NCI-H460 (cell line): ENCODE results near the gene MACROH2A1. TPM values are rescaled to one million over a fixed set of nuclear protein-coding genes. Genes with fewer than 3 reads are reported as not detected.

Source experiments
- DNase-seq: peaks from one replicate; pipeline ENCODE4 v3.0.0-alpha.2; 2016; ENCODE audit warnings: low read depth; ENCODE audit errors: extremely low read depth
- total RNA-seq: library from RNA; depleted of rRNA; stranded (reverse); fragments of >200 nt; shearing (Covaris generic); gene quantifications from 2 replicates; pipeline ENCODE4 v1.2.3, GENCODE V29; 2014

The MACROH2A1 gene
- total RNA-seq, 1 experiment from 2014 or later = 170 TPM

DNA sequence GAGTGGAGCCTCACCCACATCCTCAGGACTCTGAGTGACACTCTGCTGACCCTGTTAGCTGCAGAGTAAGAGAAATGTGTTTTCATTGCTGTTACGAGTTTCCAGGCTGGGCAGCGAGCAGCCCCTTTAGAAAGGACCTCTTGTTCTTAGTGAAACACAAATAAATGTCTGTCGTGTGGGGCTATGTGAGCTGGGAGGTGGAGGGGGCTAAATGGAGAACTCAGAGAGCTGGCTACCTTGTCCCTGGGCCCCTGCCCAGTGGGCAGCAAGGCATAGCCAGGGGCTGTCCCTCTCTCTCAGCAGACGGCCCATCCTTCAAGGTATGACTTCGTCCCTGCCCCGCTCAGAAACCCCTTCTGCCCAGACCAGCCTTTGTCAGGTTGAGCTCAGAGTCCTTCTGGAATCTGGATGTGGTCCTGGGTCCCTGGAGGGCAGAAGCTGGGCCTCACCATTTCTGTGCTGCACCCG, 38.0 kb upstream of the MACROH2A1 start:
- no peak for DNase-seq

DNA sequence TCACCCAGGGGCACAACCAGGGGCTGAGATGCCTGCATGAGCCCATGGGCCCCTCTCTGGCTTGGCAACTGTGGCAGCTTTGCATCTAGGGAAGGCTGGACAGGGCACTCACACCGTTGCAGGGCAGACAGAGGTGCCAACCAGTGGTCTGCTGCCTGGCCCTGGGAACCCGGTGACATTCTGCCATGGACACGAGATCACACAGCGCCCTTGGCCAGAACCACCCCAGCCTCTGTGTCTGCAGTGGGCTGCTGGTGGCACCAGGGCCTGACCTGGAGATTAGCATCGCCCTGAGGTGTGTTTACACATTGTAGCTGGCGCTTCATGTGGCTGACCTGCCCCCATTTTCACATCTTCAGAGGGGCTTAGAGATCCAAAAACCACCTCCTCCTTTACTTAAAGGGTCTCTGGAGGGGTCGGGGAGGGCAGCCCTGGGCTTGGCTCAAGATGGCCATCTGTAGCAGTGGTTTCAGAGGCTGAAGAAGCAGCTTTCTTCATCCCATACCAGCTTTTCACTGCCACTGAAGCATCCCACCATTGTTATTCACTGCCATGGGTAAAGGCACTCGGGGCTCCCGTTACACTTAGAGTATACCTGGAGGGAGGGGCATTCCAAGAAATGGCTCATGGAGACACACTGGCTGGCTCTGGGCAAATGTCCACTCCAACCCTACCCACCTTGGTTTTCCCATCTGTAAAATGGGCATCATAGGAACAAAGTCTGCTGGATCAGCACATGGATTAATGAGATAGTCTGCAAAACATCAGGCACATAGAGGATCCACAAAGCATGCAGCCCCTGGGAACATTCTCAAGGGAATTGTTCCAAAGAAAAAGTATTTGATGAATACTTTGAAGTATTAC, 36.7 kb upstream of the MACROH2A1 start:
- no peak for DNase-seq

DNA sequence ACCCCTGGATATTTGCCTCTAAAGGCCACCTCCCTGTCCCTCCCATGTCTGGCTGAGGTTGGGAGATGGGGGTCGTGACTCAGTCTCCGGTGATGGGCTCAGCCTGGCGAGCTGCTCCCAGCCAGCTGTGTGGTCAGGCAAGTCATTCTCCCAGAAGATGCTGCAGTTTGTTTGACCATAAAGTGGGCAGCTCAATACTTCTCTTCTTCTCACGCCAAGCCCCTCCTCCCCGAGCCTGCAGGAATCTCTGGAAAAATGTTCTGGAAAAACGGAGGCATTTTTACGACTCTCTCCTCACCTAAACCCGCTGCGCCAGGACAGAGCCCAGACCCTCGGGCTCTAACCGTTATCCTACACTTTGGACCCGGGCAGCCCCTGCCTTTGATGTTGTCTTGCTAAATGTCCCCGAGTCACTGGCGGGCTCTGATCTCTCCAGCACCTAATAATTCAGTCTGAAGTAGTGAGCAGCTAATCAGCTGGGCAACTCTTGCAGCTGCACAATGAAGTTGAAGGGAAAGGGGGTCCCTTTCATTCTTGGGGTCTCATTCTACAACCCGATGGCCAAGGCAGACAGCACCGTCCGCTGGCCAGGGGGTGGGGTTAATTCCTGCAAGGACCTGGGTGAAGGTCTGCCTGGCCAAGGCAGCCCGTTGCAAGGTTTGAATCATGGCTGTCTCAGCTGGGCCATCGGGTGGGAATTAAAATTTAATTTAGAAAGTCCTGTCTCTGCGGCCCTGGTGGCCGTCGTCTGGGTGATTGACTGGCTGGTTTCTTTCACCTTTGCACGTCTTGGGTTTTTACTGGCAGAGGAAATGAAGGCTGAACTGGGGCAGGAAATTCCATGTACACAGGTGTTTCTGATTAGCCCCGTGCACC, 35.8 kb upstream of the MACROH2A1 start:
- no peak for DNase-seq

DNA sequence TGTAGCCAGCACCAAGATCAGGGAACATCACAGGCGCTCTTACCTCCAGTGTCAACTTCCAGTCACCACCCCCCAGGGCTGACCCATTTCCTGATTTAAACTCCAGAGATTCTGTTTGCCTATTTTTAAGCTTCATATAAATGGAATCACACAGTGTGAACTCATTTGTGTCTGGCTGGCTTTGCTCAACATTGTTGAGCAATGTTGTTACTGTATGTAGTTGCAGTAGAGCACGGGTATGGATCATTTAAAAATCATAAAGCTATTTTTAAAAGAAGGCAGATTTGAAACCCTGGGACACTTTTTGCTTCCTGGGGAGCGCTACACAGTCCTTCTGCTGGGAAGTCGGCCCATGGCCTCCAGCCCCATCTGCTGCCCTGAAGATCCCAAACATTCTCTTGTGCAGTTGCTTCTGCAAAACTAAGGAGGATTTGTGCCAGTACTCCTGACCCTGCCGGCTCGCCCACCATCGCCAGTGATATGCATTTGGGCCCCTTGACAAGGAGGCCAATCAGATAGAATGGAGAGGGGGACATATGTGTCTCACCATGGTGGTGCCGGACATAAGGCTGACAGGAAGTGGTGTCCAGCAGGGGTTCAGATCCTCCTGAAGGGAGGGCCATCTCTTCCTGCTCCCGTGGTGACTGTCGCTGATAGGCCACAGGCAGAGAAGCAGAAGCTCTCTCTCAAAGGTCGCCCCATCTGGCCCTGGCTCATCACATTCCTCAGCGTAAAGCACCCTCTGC, 34.8 kb upstream of the MACROH2A1 start:
- DNase-seq = no peak

DNA sequence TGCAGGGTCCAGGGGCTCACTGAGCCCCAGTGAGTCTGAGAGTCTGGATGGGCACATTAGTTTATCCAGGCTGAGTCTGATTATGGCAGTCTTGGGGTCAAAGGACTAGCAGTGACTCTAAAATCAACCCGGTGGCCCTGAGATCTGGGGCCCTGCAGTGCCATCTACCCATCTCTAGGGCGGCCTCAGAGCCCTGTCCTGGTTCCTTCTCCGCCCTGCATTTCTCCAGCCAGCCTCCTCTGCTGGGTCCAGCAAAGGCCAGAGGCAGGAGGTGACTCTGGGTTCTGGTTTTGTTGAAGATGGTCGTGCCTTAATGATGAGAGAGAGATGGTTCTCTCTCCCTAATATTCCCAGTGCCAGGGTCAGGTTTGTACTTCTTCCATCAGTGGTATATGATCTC, 33.1 kb upstream of the MACROH2A1 start:
- no peak for DNase-seq

DNA sequence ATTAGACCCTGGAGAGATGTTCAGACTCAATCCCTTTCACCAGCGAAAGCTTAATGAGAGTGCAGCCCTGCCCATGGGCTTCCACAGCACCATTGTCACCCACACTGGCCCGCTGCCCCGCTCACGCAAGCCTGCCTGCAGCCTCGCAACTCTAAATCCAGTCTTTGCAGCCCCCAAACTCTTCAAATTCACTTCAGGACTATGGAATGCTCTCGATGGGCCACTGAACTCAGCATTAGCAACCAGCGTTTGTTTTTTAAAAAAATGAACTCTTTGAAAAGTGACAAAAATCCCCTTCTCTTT, 31.1 kb upstream of the MACROH2A1 start:
- DNase-seq = no peak

DNA sequence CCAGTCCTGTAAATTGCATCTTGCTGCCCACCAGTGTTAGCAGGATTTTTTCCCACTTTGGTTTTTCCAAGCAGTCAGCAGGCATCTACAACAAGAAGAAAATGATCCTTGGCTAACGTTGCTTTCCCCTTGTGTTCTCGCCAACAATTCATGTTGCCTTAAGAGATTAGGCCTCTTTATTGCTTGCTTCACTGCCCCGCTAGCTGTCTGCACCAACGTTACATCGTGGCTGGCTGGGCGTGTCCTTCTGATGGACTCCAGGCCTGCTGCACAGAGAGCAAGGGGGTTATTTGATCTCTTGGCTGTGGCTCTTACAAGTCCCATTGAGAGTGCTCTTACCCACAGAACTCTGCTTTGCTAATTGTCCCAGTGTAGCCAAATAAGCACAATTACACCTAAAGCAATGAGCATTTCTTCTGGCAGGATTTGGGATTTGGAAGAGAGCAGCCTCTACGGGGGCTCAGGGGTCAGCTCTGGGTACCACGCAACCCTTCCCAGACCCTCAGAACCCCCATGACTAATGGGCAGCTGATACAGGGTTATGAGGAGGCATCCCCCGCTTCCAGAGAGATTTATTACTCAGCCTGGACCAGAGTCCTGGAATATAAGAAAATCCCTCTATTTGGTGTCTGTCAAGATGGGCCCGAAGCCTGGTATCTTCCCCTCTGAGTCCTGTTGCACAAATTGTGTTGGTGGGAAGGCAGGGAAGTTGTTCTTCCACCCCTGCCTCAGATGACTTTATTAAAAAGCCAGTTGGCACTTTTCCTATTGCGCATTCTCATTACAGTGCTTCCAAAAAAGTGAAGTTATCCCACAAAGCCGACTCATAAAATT, 30.5 kb upstream of the MACROH2A1 start:
- no peak for DNase-seq

DNA sequence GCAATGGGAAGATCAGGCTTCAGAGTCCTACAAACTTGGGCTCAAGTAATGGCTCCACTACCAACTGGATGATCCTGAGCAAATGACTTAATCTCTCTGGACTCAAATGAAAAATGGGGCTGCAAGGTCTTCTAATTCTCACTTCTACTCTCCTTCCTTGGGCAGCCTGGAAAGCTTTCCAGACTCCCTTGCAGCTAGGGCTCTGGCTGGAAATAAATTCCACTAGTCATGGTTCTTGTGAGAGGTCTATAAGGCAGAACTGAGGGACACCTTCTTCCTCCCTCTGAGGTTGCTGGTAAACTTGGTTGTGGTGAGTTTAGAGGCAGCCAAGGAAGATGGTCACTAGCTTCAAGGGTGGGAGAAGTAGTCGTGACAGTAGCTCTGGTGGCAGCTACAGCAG, 29.6 kb upstream of the MACROH2A1 start:
- no peak for DNase-seq

DNA sequence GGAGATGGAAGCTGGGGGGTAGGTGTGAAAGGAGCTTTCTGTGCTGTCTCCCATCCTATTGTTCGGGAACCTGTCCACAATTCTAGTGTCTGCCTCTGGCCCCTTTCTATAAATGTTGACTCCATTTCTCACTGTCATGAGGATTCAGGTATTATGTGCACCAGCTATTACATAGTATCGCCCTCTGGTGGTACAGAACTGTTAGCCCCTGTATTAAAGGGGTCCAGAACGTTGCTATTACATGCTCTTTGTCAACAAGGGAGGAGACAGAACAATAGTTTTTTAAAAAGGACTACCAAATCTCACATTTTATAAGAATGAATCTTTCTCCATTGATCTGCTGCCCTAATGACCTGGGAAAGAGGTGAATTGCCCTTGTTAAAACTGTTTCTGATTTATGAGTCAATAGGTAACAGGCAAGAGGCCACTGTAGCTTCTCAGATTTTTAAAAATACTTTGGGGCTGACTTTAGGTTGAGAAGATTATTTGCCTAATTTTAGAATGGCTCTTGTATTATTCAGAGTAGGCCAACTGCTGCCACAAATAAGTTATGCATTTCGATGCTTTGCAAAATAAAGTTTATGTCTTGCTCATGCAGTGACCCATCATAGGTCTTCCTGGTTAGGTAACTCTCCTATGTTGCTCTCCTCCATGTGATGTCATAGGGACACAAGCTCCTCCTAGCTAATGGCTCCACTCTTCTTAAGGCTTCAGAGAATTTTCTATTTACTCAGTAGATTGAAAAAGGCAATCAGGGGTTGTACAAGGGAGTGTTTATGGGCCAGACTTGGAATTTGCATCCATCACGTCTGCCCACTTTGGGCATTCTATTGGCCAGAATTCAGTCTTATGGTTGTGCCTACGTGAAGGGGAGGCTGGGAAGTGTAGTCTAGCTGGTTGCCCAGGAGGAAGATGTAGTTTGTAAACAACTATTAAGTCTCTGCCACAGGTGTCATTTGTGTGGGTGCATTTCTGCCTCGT, 27.4 kb upstream of the MACROH2A1 start:
- DNase-seq = peak; percentile 49

DNA sequence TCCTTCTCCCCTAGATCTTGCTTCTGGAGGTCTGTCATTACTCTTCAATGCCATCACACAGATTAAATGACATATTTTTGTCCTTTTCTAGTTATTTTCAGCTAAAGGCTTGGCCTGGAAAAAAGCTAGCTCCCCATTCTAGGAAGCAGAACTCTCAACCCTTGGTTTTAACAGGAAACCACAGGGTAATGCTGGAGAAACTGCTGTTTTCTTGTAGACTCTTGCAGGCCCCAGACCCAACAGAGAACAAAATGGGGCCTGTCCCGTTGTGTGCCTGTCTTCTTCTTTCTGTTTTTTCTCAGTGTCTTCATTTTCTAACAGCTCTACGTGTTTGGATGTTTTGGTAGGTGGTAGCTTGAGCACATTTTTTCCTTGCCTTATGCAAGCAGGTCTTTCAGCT, 26.6 kb upstream of the MACROH2A1 start:
- DNase-seq = no peak

DNA sequence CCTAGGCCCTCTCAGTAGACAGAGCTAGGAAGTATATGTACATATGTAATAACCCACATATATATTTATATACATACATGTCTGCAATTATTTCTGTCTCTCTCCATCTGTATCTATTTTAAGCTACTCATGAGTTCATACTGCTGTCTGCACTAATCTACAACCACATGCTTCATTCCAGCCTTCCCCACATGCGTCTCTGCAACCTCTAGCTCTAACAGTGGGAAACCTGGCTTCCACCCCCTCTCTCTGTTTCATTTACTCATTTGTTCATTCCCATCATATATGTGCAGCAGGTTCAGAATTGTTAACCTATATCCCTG, 24.8 kb upstream of the MACROH2A1 start:
- DNase-seq = no peak

DNA sequence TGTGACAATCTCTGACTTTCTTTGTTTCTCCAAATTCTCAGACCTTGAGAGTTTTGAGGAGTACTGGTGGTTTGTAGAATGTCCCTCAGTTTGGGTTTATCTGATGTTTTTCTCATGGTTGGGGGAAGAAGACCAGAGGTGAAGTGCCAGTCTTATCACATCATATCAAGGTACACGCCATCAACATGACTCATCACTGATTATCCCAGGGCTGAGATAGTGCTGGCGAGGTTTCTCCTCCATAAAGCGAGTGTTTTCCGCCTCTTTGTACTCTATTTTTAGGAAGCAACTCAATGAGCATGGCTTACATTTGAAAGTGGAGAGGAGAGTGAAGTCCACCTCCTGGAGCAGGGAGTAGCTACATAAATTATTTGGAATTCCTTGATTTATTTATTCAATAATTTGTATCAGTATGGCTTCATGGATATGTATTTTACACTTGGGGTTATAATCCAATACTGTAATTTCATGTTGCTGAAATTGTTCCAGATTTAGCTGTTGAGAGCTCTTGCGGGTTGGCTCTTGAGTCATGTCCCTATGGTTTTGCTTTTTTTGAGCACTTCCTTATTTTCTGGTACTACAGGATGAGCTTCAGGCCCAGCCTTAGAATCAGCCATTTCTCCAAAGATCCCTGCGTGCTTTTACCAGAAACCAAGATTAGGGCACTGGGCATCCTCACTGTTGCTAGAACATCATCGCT, 24.3 kb upstream of the MACROH2A1 start:
- no peak for DNase-seq

DNA sequence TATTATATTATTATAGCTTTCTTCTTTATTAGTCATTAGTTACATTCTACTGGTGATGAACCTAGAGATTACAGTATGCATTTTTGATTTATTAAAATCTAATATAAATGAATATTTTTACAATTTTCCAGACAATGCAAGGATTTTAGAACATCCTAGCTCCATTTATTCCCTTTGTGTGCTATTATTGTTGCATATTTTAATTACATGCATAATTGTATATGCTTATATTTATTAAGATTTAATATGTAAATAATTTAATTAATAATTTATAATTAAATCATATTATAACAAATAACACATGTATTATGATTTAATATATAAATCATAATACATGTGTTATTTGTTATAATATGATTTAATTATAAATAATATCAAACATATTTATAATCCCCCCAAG, 23.4 kb upstream of the MACROH2A1 start:
- no peak for DNase-seq

DNA sequence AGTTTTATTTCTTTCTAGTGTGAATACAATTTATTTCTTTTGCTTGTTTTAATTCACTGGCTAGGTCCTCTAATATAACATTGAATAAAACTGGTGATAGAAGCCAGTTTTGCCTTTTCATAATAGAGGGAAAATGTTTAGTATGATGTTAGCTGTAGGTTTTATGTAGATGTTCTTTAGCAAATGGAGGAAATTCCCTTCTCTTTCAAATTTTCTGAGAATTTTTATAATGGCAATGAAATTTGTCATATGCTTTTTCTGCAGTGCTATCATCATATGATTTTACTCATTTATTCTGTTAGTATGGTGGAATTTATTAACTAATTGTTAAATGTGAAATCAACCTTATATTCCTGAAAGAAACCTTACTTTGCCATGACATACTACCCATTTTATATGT, 18.1 kb upstream of the MACROH2A1 start:
- no peak for DNase-seq

DNA sequence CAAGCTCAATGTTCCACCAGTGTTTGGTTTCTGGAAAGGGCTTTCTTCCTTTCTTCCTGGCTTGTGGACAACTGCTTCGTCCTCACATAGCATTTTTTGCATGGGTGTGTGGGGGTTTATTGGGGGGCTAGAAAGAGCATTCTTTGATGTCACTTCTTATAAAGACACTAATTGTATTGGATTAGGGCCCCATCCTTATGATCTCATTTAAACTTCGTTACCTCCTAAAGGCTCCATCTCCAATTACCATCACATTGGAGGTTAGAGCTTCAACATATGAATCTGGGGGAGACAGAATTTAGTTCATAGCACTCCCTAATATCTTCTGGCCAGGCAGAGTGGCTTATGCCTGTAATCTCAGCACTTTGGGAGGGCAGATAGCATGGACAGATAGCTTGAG, 6.1 kb upstream of the MACROH2A1 start:
- DNase-seq = no peak

DNA sequence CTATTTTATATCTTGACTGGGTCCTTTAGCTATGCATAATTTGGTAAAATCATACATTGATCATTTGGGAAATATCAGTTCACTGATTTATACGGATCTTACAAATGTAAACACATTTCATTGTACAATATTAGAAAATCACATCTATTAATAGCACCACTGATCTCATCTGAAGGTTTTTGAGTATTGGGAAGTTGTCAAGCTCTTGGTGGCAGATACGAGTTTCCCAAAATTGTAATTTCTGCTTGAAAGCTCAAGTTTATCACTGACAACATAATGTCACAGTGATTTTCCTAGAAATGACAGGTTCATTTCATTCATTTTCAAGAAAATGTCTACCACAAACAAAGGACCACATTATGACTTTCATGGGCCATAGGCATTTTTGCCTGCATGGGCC, 3.0 kb upstream of the MACROH2A1 start:
- no peak for DNase-seq

DNA sequence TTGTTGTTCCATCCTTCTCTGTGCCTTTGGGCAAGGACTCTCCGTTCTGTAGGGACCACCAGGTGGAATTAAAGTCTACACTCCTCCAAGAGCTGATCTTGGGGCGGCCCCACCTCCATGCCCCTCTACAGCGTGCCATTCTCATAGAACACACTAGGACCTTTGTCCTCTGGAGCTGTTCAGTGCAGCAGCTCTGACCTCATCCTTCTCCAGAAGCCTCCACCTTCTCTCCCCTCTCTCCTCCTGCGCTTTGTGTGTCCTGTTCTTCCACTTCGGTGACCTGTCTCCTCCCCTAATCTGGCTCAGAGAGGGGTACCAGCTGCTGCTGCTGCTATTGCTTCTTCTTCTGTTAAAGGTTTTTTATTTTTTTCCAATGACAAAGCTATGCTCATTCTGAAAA, 1.8 kb upstream of the MACROH2A1 start:
- DNase-seq = no peak

DNA sequence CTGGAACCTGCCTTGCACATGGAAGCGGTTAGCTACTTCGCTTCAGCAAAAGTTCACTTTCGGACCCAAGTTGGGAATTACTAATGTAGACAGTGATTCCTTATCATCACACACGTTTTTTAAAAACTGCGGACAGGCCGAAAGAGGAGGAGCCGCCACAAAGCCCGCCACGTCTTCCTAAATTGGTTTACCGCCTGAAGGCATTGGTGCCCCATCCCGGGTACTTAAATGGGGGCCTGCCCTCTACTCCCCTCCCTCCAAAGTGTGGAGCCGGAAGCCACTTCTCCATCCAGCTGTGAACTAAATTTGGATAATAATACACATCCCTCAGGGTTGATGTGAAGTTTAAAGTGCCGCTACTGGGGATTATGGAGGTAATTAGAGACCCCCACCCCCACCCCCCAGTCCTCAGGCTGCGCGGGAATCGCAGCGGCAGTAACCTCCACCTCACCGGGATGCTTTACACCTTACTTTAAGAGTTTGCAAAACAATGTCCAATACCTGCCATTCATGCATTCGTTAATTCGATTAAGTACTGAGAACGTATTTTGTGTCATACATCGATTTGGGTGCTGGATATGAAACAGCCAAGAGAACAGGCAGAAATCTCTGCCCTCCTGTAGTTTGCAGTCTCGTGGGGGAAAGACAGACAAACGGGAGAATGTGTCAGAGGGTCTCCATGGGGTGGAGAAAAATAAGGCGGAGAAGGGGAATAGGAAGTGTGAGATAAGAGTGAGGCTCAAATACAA, 937 bp upstream of the MACROH2A1 start:
- DNase-seq = no peak
